WERI-Rb-1 (cell line): ENCODE data around the gene WWOX.

ENCODE experiments used
- DNase-seq: peaks from one replicate; pipeline ENCODE4 v3.0.0-alpha.2; 2020
- H3K27ac ChIP-seq: fragments of 250-450 bp; sonication (Bioruptor Pico); 2 replicates; pipeline ENCODE4 v1.5.1; 2020; ENCODE audit warnings: mild to moderate bottlenecking, moderate library complexity
- H3K27me3 ChIP-seq: fragments of 250-450 bp; sonication (Bioruptor Pico); 2 replicates; pipeline ENCODE4 v1.5.1; 2021; ENCODE audit warnings: mild to moderate bottlenecking, low read depth, moderate library complexity; ENCODE audit not compliant: insufficient read depth, severe bottlenecking
- H3K36me3 ChIP-seq: fragments of 250-450 bp; sonication (Bioruptor Pico); 2 replicates; pipeline ENCODE4 v1.5.1; 2020; ENCODE audit warnings: mild to moderate bottlenecking, moderate library complexity
- H3K4me3 ChIP-seq: 2 replicates; pipeline ENCODE4 v1.5.1; 2011; ENCODE audit warnings: low read depth, mild to moderate bottlenecking, control low read depth, low read length
- H3K9me3 ChIP-seq: fragments of 250-450 bp; sonication (Bioruptor Pico); 2 replicates; pipeline ENCODE4 v1.5.1; 2021; ENCODE audit warnings: mild to moderate bottlenecking, moderate library complexity; ENCODE audit not compliant: severe bottlenecking
- TF ChIP-seq, protein P1 (sequence below): IDR thresholded peaks from 2 replicates; pipeline ENCODE4 v1.5.1; 2011; ENCODE audit warnings: low read depth, mild to moderate bottlenecking, control low read depth, inconsistent platforms, low read length

The WWOX gene

DNA sequence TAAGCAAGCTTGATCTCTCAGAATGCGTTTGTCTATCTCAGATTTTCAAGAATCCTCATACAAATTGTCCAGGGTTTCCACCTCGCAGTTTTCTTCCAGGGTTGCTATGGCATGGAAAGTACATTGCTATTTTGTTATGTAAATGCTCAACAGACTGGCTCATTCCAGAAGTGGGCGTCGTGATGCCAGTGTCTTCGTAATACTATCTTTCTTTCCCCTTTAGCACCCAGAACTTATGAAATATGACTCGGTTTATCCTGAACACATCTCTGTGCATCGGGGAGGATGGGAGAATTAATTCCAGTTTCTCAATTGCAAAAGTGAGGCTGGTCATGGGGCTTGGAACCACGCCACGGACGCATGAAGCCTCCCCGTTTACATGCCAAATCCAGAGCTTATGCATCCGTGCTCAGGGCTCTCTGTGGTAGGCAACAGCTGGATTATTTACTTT, 405.0 kb downstream of the WWOX start:
- DNase-seq = no peak
- Histone ChIP-seq H3K36me3 (no peaks in the 10 kb centered on the region), H3K27me3 (no peaks in the 10 kb centered on the region), H3K9me3 (no peaks in the 10 kb centered on the region), H3K4me3 (no peak overlapping the region), H3K27ac (no peak overlapping the region)
- TF ChIP-seq, protein P1, sequence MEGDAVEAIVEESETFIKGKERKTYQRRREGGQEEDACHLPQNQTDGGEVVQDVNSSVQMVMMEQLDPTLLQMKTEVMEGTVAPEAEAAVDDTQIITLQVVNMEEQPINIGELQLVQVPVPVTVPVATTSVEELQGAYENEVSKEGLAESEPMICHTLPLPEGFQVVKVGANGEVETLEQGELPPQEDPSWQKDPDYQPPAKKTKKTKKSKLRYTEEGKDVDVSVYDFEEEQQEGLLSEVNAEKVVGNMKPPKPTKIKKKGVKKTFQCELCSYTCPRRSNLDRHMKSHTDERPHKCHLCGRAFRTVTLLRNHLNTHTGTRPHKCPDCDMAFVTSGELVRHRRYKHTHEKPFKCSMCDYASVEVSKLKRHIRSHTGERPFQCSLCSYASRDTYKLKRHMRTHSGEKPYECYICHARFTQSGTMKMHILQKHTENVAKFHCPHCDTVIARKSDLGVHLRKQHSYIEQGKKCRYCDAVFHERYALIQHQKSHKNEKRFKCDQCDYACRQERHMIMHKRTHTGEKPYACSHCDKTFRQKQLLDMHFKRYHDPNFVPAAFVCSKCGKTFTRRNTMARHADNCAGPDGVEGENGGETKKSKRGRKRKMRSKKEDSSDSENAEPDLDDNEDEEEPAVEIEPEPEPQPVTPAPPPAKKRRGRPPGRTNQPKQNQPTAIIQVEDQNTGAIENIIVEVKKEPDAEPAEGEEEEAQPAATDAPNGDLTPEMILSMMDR = no peak

DNA sequence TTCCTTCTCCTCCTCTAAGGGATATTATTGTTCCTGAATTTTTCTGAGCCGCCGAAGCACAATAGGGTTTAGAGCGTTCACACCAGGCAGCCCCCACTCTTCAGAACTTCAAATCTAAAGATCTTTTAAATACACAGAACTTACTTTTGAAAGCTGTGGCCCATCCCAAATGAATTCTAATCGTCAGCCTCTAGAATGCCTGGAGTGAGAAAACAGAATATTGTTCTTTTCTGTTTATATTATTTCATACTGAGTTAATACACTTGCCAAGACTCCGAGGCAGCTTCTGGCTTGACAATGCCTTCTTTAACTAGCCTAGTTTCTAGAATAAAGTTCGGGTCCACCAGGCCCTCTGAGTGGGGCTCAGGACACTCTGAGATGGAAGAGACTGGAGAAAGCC, 405.6 kb downstream of the WWOX start:
- Histone ChIP-seq H3K36me3 (no peaks in the 10 kb centered on the region), H3K27ac (no peak overlapping the region), H3K4me3 (no peak overlapping the region), H3K27me3 (no peaks in the 10 kb centered on the region), H3K9me3 (no peaks in the 10 kb centered on the region)
- DNase-seq = no peak
- TF ChIP-seq, protein P1 = no peak

DNA sequence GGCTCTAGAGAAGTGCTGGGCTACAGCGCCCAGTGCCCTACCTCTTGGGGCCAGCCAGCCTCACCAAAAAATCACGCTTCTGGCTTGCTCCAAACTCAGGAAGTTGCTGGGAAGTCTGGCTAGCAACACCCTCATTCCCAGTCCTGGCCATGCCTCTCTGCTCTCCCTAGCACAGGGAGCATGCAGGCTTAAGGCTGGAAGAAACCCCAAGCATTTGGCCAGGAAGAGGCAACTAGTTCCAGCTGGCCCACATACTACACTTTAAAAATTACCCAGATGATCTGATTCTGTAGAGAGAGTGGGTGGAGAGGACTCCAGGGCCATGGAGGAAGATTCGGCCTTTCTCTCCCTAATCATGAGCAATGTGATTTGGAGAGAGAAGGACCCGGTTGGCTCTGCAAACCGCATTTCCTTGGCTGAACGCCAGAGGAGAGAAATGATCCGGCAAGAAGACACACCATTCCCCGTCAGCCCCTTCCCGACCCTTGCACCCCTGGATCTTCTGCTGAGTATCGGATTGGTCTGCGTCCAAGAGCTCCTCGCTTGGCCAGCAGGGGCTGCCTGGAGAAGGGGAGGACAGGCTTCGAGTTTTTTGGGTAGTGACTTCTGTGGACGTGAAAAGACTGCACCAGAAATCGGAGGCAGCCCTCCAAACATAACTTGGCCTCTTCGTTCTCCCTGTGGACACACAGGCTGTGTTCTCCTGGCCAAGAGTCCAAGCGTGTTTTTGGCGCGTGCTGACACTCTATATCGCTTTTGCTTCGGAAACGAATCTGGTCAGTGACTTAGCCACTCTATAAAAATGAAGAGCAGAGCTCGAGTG, 406.3 kb downstream of the WWOX start:
- TF ChIP-seq, protein P1 = no peak
- Histone ChIP-seq H3K9me3 (no peaks in the 10 kb centered on the region), H3K4me3 (no peak overlapping the region), H3K36me3 (no peaks in the 10 kb centered on the region), H3K27me3 (no peaks in the 10 kb centered on the region), H3K27ac (no peak overlapping the region)
- no peak for DNase-seq

DNA sequence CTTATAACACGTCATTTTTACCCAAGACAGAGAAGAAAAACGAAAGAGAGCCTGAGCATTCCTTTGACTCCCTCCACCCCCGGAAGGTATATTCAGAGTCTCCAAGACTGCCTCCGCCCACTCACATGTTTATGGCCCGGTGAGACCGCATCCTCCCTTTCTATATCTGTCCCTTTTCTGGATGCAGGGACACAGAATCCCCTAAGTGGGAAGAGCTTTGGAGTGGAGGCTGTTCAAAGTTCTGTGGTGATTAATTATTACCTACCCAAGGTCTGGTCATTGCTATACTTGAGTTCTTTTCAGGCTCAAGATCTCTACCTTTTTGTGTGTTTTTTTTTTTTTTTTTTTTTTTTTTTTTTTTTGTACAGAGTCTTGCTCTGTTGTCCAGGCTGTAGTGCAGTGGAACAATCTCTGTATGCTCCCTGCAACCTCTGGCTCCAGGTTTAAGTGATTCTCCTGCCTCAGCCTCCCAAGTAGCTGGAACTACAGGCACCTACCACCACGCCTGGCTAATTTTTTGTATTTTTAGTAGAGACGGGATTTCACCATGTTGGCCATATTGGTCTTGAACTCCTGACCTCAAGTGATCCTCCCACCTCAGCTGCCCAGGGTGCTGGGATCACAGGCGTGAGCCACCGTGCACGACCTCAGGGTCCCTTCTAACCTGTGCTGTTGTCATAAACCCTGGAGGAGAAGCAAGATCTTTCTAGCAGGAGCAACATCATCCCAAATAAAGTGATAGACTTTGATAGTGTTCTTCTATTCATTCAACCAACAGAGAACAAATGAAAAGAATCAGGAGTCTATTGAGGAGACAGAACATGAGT, 407.1 kb downstream of the WWOX start:
- no peak for DNase-seq
- Histone ChIP-seq H3K36me3 (no peaks in the 10 kb centered on the region), H3K27me3 (no peaks in the 10 kb centered on the region), H3K27ac (no peak overlapping the region), H3K9me3 (no peaks in the 10 kb centered on the region), H3K4me3 (no peak overlapping the region)
- TF ChIP-seq, protein P1 = no peak

DNA sequence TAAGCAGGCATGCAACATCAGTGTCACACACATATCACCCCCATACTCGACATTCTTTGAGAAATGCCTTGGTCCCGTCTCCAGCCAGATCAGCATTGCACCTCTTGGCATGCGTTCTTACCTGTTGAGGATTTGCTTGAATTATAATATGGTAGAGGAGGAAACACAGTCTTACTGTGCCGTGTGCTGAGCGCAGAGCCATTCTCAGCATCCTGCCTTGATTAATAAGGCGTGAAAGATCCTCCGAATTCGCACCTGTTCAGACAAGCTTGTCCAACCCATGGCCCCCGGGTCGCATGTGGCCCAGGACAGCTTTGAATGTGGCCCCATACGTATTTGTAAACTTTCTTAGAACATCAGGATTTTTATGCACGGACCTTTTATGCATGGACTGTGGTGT, 408.1 kb downstream of the WWOX start:
- no peaks in the 10 kb centered on the region for H3K36me3 ChIP-seq
- H3K9me3 ChIP-seq = no peaks in the 10 kb centered on the region
- H3K27me3 ChIP-seq = no peaks in the 10 kb centered on the region
- DNase-seq = no peak
- H3K4me3 ChIP-seq = no peak overlapping the region
- H3K27ac ChIP-seq = no peak overlapping the region
- TF ChIP-seq, protein P1 = no peak
